ENCODE data around the gene PLEK. TPM values are rescaled to one million over a fixed set of nuclear protein-coding genes. Genes with fewer than 3 reads are reported as not detected.
"Not testable (repeated sequence)": the region's sequence is repeated elsewhere in the genome, so short reads cannot be mapped to it uniquely, and the experiment has no call there.

Gene PLEK, protein sequence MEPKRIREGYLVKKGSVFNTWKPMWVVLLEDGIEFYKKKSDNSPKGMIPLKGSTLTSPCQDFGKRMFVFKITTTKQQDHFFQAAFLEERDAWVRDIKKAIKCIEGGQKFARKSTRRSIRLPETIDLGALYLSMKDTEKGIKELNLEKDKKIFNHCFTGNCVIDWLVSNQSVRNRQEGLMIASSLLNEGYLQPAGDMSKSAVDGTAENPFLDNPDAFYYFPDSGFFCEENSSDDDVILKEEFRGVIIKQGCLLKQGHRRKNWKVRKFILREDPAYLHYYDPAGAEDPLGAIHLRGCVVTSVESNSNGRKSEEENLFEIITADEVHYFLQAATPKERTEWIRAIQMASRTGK
- polyA plus RNA-seq (ENCODE audit: insufficient read length in 12 of 12): 10 to 100 TPM in 1 of 12 donors, 1 to 10 TPM in 9, not detected in 2; 4.1 to 14.0 (median 5.3) TPM
- long read RNA-seq, donor 1: 0 reads
- long read RNA-seq, donor 2: 0 reads
- long read RNA-seq, donor 3, partial matches to known transcripts: 0 of 1 reads
- long read RNA-seq, donor 3, other reads (novel, unspliced or antisense): 0 of 1 reads
- long read RNA-seq, donor 4: 0 reads
- long read RNA-seq, donor 5, partial matches to known transcripts: 0 of 4 reads
- long read RNA-seq, donor 5, other reads (novel, unspliced or antisense): 0 of 4 reads
- long read RNA-seq, donor 6: 0 reads
- long read RNA-seq, donor 7: 0 reads
- long read RNA-seq, donor 8, partial matches to known transcripts: 0 of 1 reads
- long read RNA-seq, donor 8, other reads (novel, unspliced or antisense): 0 of 1 reads
- long read RNA-seq, donor 9, partial matches to known transcripts: 0 of 3 reads
- long read RNA-seq, donor 9, other reads (novel, unspliced or antisense): 0 of 3 reads
- long read RNA-seq, donor 10, partial matches to known transcripts: 0 of 1 reads
- long read RNA-seq, donor 10, other reads (novel, unspliced or antisense): 0 of 1 reads
- long read RNA-seq, donor 11: 0 reads

DNA sequence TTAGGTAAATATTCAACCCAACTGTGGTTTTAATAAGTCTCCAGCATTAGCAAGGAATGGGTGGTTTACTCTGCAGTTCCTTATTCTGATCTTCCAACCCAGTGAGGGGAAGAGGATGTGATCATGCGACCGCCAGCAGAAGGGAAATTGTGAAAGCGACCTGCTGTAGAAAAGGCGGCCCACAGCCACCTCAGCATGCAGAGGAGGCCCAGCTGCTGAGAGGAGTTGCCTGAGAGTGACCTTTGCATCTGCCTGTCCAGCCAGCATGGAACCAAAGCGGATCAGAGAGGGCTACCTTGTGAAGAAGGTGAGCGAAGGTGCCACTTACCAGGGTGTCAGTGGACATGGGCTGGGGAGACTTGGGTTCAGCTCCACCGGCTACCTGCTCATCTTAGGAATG, at the start of gene PLEK:
Gene PLEK (plus strand): TSS at position 196 of the 400 bp plus-strand sequence. CDS start 70 bp downstream, at position 266.
- DNase-seq: peak; percentile 35

GRCh38 chr2:68316111-68316510, 49.0 kb upstream of the PLEK start:
- no peak for DNase-seq

DNA sequence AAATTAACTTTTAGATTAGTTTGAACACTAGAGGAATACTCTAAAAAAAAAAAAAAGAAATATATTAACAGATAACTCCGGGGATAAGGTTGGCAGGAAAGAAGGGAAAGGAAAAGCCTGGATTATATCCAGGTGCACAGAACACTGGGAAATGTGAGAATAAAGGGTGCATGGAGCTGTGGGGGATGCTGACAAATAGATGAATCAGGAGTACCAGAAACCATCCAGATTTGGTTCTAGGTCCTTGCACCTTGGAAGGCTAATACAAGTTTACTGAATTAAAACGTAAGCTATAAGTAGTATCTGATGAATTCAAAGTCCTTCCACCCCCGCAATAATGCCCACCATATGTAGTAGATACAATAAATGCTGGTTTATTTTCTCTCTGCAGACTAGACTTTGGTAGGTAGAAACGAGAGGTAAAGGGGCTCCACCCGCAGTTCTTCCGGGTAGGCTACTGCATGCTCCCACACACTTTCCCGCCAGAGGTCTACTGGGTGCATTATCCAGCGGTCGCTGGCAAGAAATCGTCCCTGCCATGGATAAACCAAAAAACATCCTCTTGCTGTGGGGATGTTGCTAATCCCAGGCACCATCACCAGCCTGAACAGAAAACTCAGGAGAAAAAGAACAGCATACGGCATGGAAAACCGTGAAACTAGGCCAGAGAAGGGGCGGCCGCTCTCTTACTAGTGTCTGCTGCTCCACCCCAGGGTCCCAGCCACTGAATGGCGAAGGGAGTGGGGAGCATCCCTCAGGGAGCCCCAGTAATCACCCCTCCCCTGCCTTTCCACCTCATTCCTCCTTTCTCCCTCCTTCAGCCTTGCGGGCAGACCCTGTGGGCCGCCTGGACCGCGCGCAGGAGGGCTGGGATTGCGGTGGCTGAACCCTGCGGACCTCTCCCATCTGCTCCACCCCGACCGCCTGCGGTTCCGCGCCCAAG, 46.8 kb upstream of the PLEK start:
- peak; percentile 19 for DNase-seq

GRCh38 chr2:68318914-68319397, 46.1 kb upstream of the PLEK start:
- no peak for DNase-seq

GRCh38 chr2:68319398-68320117, 45.5 kb upstream of the PLEK start, which contains the start of gene CNRIP1:
CNRIP1 (minus strand) TSS chr2:68319949; CDS start chr2:68319400, 549 bp downstream.
- DNase-seq: peak; percentile 88

- DNase-seq: no peak
Measured at GRCh38 chr2:68320118-68320641, 44.9 kb upstream of the PLEK start.

DNA sequence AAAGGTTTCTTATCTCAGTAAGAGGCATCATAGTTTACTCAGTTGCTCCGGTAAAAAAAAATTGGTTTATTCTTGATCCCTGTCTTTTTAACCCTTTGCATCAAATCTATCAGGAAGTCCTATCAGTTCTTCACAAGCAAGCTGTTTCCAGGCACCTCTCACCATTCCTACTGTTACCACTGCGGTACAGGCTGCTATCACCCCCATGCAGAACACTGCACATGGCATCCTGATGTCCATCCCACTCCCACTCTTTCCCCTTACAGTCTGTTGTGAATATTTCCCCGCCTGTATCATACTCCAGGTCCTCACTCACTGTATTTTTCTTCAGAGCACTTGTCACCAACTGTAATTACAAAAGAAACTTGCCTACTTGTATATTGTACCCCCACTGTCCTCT, 40.0 kb upstream of the PLEK start:
- DNase-seq: no peak

GRCh38 chr2:68328901-68329300, 36.2 kb upstream of the PLEK start:
- no peak for DNase-seq

DNA sequence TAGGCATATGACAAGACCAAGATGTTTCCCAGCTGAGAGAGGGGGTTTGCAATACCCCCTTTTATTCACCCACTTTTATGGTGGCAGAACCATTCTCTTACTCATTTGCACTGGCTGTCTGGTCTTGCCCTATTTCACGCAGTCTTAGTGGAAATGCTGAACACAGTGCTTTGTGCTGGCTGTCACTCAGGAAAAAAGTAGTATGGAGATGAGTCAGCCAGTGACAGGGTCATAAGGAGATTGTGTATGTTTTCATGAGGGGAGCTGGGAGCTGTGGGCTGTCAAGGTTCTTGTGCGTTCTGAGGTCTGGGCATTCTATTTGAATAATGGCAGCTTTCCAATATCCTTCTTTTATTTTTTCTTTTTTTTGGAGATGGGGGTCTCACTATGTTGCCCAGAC, 34.4 kb upstream of the PLEK start:
- DNase-seq: no peak

DNA sequence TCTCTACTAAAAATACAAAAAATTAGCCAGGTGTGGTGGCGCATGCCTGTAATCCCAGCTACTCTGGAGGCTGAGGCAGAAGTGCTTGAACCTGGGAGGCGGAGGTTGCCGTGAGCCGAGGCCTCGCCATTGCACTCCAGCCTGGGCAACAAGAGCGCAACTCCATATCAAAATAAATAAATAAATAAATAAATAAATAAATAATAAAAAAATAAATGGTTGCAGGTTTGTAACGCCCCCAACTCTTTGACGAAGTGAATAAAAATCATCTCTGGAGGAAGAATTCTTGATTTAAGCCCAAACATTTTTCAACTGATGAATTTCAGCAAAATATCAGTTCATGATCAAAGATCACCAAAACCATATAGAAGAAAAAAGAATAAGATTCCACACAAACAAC, 32.1 kb upstream of the PLEK start:
- DNase-seq: no peak

DNA sequence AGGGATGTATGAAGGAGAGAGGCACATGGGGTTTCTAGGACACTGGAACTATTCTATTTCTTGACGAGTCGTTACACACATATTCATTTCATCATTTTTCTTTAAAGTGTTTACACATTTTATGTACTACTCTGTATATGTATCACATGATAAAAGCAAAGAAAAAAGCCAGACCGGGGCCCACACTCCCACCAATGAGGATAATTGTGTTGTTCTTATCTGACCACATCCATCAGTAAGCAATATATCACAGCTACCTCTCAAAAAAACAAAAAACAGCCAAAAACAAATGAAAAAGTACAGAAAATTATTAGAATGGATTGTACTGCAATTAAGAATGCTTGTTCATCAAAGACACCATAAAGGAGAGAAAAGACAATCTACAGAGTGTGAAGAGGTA, 31.2 kb upstream of the PLEK start:
- no peak for DNase-seq

- DNase-seq: no peak
Measured at GRCh38 chr2:68336192-68336591, 28.9 kb upstream of the PLEK start.

- DNase-seq: no peak
Measured at GRCh38 chr2:68340226-68341061, 24.6 kb upstream of the PLEK start.

- no peak for DNase-seq
Measured at GRCh38 chr2:68341062-68341329, 24.1 kb upstream of the PLEK start.

GRCh38 chr2:68341583-68341982, 23.5 kb upstream of the PLEK start:
- no peak for DNase-seq

DNA sequence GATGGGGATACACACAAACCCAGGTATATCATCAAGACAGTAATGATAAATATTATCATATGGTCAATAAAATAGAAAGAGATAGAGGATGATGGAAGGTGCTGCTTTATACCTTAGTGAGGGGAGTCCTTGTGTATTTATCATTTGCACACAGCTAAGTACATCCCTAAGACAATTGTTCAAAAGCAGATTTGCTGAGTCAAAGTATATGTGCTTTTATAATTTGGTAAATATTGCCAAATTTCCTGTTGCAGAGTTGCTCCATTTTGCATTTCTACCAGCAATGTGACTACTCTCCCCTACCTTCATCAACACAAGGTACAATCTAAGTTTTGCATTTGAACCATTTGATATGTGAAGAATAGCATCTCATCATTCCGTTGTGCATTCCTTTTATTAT, 22.6 kb upstream of the PLEK start:
- DNase-seq: no peak

DNA sequence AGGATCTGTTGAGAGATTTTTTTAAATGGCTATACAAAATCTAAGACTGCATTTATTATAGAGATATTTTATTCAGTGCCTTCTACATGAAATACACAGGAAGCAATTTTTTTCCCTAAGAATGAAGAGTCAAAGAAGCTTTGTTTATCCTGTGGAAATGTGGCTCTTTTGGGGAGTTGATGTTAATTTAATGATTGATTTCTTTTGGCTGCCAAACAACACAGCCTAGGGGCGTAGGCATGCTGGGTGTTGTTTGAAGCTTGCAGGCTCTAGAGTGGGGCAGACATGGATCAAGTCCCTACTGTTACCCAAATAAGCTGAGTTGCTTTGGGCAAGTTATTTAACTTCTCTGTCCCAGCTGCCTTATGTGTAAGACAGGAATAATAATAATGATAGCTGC, 21.1 kb upstream of the PLEK start:
- DNase-seq: no peak

GRCh38 chr2:68345129-68345875, 19.8 kb upstream of the PLEK start:
- no peak for DNase-seq

- DNase-seq: not testable (repeated sequence)
Measured at GRCh38 chr2:68349091-68349490, 16.0 kb upstream of the PLEK start.
